A673 (cell line): Measurements from ENCODE around the gene HDGFL2.

ENCODE experiments used
- CTCF ChIP-seq: fragments of 300-800, 200-600 bp; sonication (generic); conservative IDR thresholded peaks from 2 replicates; pipeline ENCODE4 v1.5.1; 2017; ENCODE audit warnings: low read depth, mild to moderate bottlenecking, antibody characterized with exemption, low read length, moderate library complexity, mixed read lengths
- EZH2 ChIP-seq: fragments of 200-600 bp; sonication (generic); IDR thresholded peaks from 2 replicates; pipeline ENCODE4 v1.6.1; 2017; ENCODE audit warnings: borderline replicate concordance, low read depth, mild to moderate bottlenecking, mixed read lengths, antibody characterized with exemption, low read length; ENCODE audit not compliant: poor library complexity, severe bottlenecking

GRCh38 chr19:4534836-4535658 lies 63.0 kb downstream of the HDGFL2 start, which contains the start of gene PLIN5:
- no peak for TF ChIP-seq EZH2
- TF ChIP-seq CTCF, result no peak
